Retinal pigment epithelial cell (primary cell): ENCODE measurements around the gene KRI1.

ENCODE experiments used
- DNase-seq: peaks from one replicate; pipeline ENCODE4 v3.0.0-alpha.2; 2010; ENCODE audit warnings: low read depth
- H3K4me3 ChIP-seq: 2 replicates; pipeline ENCODE4 v1.5.1; 2011; ENCODE audit warnings: mild to moderate bottlenecking, low read length, control low read depth, moderate library complexity
- TF ChIP-seq, protein P1 (sequence below): conservative IDR thresholded peaks from 2 replicates; pipeline ENCODE4 v1.5.1; 2011; ENCODE audit warnings: low read depth, low read length, control low read depth, inconsistent platforms

KRI1 gene

GRCh38 chr19:10517760-10518443 is 47.9 kb downstream of the KRI1 start:
- no peak for DNase-seq
- H3K4me3 ChIP-seq, result peak overlapping the region; percentile 39

DNA sequence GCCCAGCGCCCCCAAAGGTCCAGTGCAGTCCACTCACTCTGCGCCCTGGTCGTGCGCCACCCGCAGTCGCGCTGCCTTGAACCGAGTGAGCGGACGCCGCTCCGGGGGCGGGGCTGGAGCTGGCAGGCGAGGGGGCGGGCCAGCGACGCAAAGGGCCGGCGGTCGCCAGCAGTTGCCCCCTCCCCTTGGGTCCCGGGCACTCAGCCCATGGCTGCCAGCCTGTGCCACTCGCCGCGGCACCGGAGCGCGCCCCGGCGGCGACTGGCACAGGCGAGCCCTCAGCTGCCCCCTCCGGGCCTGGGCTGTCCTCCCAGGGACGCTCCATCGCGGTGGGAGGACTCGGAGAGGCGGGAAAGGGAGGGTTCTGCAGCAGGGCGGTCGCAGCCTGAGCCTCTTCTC is 48.5 kb downstream of the KRI1 start, which contains the start of gene S1PR5:
S1PR5 (minus strand) TSS at position 87 of the 399 bp plus-strand sequence. CDS start 2,436 bp downstream, outside the sequence.
- peak within 1 kb of the TSS; percentile 45 for H3K4me3 ChIP-seq
- DNase-seq, result no peak
- TF ChIP-seq, protein P1, sequence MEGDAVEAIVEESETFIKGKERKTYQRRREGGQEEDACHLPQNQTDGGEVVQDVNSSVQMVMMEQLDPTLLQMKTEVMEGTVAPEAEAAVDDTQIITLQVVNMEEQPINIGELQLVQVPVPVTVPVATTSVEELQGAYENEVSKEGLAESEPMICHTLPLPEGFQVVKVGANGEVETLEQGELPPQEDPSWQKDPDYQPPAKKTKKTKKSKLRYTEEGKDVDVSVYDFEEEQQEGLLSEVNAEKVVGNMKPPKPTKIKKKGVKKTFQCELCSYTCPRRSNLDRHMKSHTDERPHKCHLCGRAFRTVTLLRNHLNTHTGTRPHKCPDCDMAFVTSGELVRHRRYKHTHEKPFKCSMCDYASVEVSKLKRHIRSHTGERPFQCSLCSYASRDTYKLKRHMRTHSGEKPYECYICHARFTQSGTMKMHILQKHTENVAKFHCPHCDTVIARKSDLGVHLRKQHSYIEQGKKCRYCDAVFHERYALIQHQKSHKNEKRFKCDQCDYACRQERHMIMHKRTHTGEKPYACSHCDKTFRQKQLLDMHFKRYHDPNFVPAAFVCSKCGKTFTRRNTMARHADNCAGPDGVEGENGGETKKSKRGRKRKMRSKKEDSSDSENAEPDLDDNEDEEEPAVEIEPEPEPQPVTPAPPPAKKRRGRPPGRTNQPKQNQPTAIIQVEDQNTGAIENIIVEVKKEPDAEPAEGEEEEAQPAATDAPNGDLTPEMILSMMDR, result no peak

More at GRCh38 chr19:10517760-10518443, 47.9 kb downstream of the KRI1 start:
- TF ChIP-seq, protein P1, result no peak

GRCh38 chr19:10516671-10517286 is 49.0 kb downstream of the KRI1 start:
- DNase-seq, result no peak
- TF ChIP-seq, protein P1, result no peak
- peak overlapping the region; percentile 45 for H3K4me3 ChIP-seq

DNA sequence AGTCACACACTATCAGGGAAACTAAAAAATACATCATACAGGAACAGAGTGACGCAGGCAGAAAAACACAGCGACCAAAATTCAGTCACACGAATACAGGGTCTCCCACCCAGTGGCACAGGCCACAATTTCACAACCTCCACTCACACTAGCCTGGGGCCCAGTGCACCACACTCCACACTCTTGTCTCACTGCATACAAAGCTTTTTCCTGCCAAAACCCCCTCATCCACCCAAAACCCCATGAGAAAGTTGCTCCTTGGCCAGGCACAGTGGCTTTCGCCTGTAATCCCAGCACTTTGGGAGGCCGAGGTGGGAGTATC is 49.8 kb downstream of the KRI1 start:
- no peak for DNase-seq
- TF ChIP-seq, protein P1, result no peak
- H3K4me3 ChIP-seq, result no peak overlapping the region

GRCh38 chr19:10514211-10515145 is 51.3 kb downstream of the KRI1 start:
- no peak overlapping the region for H3K4me3 ChIP-seq
- TF ChIP-seq, protein P1, result no peak
- no peak for DNase-seq

GRCh38 chr19:10513223-10513622 is 52.6 kb downstream of the KRI1 start:
- no peak overlapping the region for H3K4me3 ChIP-seq
- TF ChIP-seq, protein P1, result no peak
- no peak for DNase-seq
